CD4-positive, CD25-positive, alpha-beta regulatory T cell (primary cell): ENCODE data around the gene PCDH12. TPM values are rescaled to one million over a fixed set of nuclear protein-coding genes. Genes with fewer than 3 reads are reported as not detected.
"Not testable (repeated sequence)": the region's sequence is repeated elsewhere in the genome, so short reads cannot be mapped to it uniquely, and the experiment has no call there.

Source experiments
- ATAC-seq, 2 donors: fragments of 150-1000 bp; cut with Tn5 transposase; one replicate each; pipeline ENCODE4 v1.10.0; 2021; ENCODE audit warnings: low read depth in 2 of 2, moderate number of reproducible peaks in 2 of 2, moderate library complexity in 1 of 2
- DNase-seq, 3 donors: peaks; one replicate each; pipeline versions ENCODE4 v3.0.0 to v3.0.0-alpha.2; 2012 to 2022; ENCODE audit warnings: mixed read lengths in 1 of 3
- H3K27ac ChIP-seq: one replicate; pipeline ENCODE4 v1.7.0; 2013; ENCODE audit warnings: mild to moderate bottlenecking, low read length; ENCODE audit not compliant: insufficient read depth, poor library complexity, severe bottlenecking
- H3K27me3 ChIP-seq: one replicate; pipeline ENCODE4 v1.7.0; 2013; ENCODE audit warnings: low read length; ENCODE audit not compliant: control insufficient read depth, insufficient read depth
- H3K36me3 ChIP-seq: one replicate; pipeline ENCODE4 v1.7.0; 2013; ENCODE audit warnings: mild to moderate bottlenecking, low read length, moderate library complexity; ENCODE audit not compliant: control insufficient read depth, insufficient read depth
- H3K4me1 ChIP-seq: 2 replicates; pipeline ENCODE4 v1.7.0; 2013; ENCODE audit warnings: mild to moderate bottlenecking, low read length; ENCODE audit not compliant: insufficient read depth, control insufficient read depth, poor library complexity, severe bottlenecking
- H3K4me3 ChIP-seq: one replicate; pipeline ENCODE4 v1.7.0; 2013; ENCODE audit warnings: low read depth, mild to moderate bottlenecking, low read length, moderate library complexity
- H3K9me3 ChIP-seq, 2 experiments: 1 replicate in 1 of 2; 2 replicates in 1 of 2; pipeline ENCODE4 v1.7.0; 2013; ENCODE audit warnings: low read length in 2 of 2, mild to moderate bottlenecking in 1 of 2, moderate library complexity in 1 of 2; ENCODE audit not compliant: control insufficient read depth in 2 of 2
- H3K27ac Mint-ChIP-seq, 3 donors: one replicate each; pipeline ENCODE4 v1.8.0; 2020 to 2022; ENCODE audit warnings: mild to moderate bottlenecking in 3 of 3, mixed read lengths in 3 of 3, moderate library complexity in 2 of 3
- H3K27me3 Mint-ChIP-seq: one replicate; pipeline ENCODE4 v1.8.0; 2022; ENCODE audit warnings: mild to moderate bottlenecking, mixed read lengths
- H3K36me3 Mint-ChIP-seq: one replicate; pipeline ENCODE4 v1.8.0; 2020; ENCODE audit warnings: mixed read lengths
- H3K4me1 Mint-ChIP-seq, 4 donors: one replicate each; pipeline ENCODE4 v1.8.0; 2020 to 2022; ENCODE audit warnings: mixed read lengths in 4 of 4, mild to moderate bottlenecking in 1 of 4
- H3K4me3 Mint-ChIP-seq, 4 donors: one replicate each; pipeline ENCODE4 v1.8.0; 2020 to 2022; ENCODE audit warnings: mild to moderate bottlenecking in 4 of 4, mixed read lengths in 4 of 4, moderate library complexity in 3 of 4
- H3K9me3 Mint-ChIP-seq, 7 donors: one replicate each; pipeline ENCODE4 v1.8.0; 2020 to 2022; ENCODE audit warnings: mixed read lengths in 7 of 7, mild to moderate bottlenecking in 3 of 7, moderate library complexity in 2 of 7
- polyA plus RNA-seq, 4 donors: library from polyadenylated mRNA; unstranded; fragments of 300-500 nt; fragmentation: Illumina TruSeq; gene quantifications; one replicate each; pipeline ENCODE4 v1.2.3, GENCODE V29; 2021
- total RNA-seq: library from RNA; stranded (reverse); gene quantifications from one replicate; pipeline ENCODE4 v1.2.3, GENCODE V29; 2022

PCDH12 gene
- total and polyA plus RNA-seq, 5 donors from 2014 or later, result 0.12 to 0.33 (median 0.20) TPM; not detected in 1

- H3K27me3 Mint-ChIP-seq, result no peaks in the 10 kb centered on the region
- peaks cover 45% of the 10 kb centered on the region for H3K36me3 Mint-ChIP-seq
- no peaks in the 10 kb centered on the region for H3K27me3 ChIP-seq
- no peak overlapping the region for H3K4me3 Mint-ChIP-seq
- H3K9me3 ChIP-seq, result no peaks in the 10 kb centered on the region
- no peak overlapping the region for H3K4me3 ChIP-seq
- ATAC-seq (no peak), DNase-seq (no peak)
- no peaks in the 10 kb centered on the region for H3K9me3 Mint-ChIP-seq
- no peaks in the 10 kb centered on the region for H3K4me1 ChIP-seq
- H3K27ac Mint-ChIP-seq, result no peak overlapping the region
- peaks cover 90% of the 10 kb centered on the region for H3K36me3 ChIP-seq
- no peak overlapping the region for H3K27ac ChIP-seq
- peaks cover 5 to 18% (median 9%) of the 10 kb centered on the region in 4 donors for H3K4me1 Mint-ChIP-seq
These were observed 24.9 kb downstream of the PCDH12 start for GRCh38 chr5:141933151-141933550.

DNA sequence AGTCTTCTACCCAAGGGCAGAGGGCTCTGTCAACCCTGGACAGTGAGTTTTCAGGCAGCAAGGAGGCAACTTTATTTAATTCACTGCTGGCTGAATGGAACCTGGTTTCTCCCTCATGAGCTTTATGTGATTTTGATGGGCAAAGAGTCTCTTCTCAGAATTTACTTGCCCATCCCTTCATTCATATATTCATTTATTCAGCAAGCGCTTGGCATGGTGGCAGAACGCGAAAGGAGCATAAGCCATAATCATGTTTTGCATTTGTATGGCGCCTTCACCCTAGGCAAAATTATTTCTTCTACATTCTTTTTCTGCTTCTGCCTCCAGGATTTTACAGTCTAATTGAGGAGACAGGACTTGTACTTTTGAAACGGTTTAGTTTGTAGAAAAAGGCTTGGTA, 26.3 kb downstream of the PCDH12 start:
- H3K4me3 Mint-ChIP-seq, result no peak overlapping the region
- DNase-seq (no peak), ATAC-seq (no peak)
- no peak overlapping the region for H3K4me3 ChIP-seq
- H3K9me3 Mint-ChIP-seq, result no peaks in the 10 kb centered on the region
- H3K36me3 Mint-ChIP-seq, result peaks cover 56% of the 10 kb centered on the region
- no peaks in the 10 kb centered on the region for H3K9me3 ChIP-seq
- H3K4me1 ChIP-seq, result no peaks in the 10 kb centered on the region
- H3K4me1 Mint-ChIP-seq, result peaks cover 14 to 27% (median 20%) of the 10 kb centered on the region in 4 donors
- H3K27me3 Mint-ChIP-seq, result no peaks in the 10 kb centered on the region
- H3K27ac ChIP-seq, result no peak overlapping the region
- H3K27me3 ChIP-seq, result no peaks in the 10 kb centered on the region
- H3K36me3 ChIP-seq, result peaks cover 94% of the 10 kb centered on the region
- peak overlapping the region in 1 of 3 donors; percentile 39 for H3K27ac Mint-ChIP-seq

DNA sequence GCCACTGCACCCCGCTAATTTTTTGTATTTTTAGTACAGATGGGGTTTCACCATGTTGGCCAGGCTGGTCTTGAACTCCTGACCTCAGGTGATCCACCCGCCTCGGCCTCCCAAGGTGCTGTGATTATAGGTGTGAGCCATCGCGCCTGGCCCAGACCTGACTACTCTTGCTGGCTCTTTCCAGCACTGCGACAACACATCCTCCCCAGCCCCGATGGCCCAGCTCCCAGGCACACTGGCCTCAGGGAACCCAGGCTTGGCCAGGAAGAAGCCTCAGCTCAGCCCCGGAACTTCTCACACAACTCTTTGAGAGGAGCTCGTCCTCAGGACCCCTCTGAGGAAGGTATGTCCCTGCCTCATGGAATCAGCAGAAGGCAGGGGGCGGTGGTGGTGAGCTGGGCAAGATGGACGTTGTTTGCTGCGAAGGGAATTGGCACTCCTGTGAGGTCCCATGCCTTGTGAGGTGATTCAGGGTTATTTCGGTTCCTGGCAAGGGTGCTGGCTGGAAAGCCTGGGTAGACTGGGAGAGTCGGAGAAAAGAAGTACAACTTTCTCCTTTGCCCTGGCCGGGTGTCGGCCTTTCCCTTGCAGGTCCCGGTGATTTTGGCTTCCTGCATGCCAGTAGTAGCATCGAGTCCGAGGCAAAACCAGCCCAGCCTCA, 28.5 kb downstream of the PCDH12 start:
- H3K27ac Mint-ChIP-seq, result no peak overlapping the region
- no peak overlapping the region for H3K27ac ChIP-seq
- no peaks in the 10 kb centered on the region for H3K27me3 ChIP-seq
- peaks cover 14 to 30% (median 26%) of the 10 kb centered on the region in 4 donors for H3K4me1 Mint-ChIP-seq
- H3K9me3 ChIP-seq, result no peaks in the 10 kb centered on the region
- H3K4me3 Mint-ChIP-seq, result no peak overlapping the region
- peaks cover 2% of the 10 kb centered on the region for H3K4me1 ChIP-seq
- no peaks in the 10 kb centered on the region for H3K9me3 Mint-ChIP-seq
- H3K27me3 Mint-ChIP-seq, result no peaks in the 10 kb centered on the region
- ATAC-seq (no peak), DNase-seq (no peak)
- H3K36me3 ChIP-seq, result peaks cover 86% of the 10 kb centered on the region
- H3K36me3 Mint-ChIP-seq, result peaks cover 56% of the 10 kb centered on the region
- no peak overlapping the region for H3K4me3 ChIP-seq

- peaks cover 14 to 42% (median 34%) of the 10 kb centered on the region in 4 donors for H3K4me1 Mint-ChIP-seq
- ATAC-seq (no peak), DNase-seq (no peak)
- H3K9me3 Mint-ChIP-seq, result no peaks in the 10 kb centered on the region
- peaks cover 59% of the 10 kb centered on the region for H3K36me3 Mint-ChIP-seq
- H3K4me1 ChIP-seq, result peaks cover 14% of the 10 kb centered on the region
- no peak overlapping the region for H3K4me3 ChIP-seq
- peak overlapping the region in 2 of 3 donors; percentile 38 to 71 for H3K27ac Mint-ChIP-seq
- H3K36me3 ChIP-seq, result peaks cover 72% of the 10 kb centered on the region
- H3K27ac ChIP-seq, result no peak overlapping the region
- H3K9me3 ChIP-seq, result no peaks in the 10 kb centered on the region
- H3K27me3 Mint-ChIP-seq, result no peaks in the 10 kb centered on the region
- H3K27me3 ChIP-seq, result no peaks in the 10 kb centered on the region
- peak overlapping the region in 2 of 4 donors; percentile 6 to 11 for H3K4me3 Mint-ChIP-seq
These were observed 30.0 kb downstream of the PCDH12 start for GRCh38 chr5:141928051-141928450.

DNA sequence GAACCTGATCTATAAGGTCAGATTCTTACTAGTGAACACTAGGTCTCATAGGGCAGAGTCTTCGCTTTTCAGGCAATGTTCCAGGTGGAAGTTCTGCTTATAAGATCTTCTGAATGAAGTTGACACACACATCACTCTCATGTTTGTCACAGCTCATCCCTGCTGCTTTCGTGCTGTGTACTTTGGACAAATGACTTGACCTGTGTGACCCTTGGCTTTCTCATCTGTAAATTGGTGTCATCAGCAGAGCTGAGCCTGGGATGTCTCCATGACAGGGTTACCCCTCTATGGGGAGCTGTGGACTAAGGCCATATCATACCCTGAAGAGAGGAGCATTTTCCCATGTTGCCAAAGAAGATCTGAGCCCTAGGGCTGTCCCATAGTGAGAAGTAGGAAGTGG, 31.6 kb downstream of the PCDH12 start:
- H3K9me3 Mint-ChIP-seq, result no peaks in the 10 kb centered on the region
- peaks cover 59% of the 10 kb centered on the region for H3K36me3 ChIP-seq

DNA sequence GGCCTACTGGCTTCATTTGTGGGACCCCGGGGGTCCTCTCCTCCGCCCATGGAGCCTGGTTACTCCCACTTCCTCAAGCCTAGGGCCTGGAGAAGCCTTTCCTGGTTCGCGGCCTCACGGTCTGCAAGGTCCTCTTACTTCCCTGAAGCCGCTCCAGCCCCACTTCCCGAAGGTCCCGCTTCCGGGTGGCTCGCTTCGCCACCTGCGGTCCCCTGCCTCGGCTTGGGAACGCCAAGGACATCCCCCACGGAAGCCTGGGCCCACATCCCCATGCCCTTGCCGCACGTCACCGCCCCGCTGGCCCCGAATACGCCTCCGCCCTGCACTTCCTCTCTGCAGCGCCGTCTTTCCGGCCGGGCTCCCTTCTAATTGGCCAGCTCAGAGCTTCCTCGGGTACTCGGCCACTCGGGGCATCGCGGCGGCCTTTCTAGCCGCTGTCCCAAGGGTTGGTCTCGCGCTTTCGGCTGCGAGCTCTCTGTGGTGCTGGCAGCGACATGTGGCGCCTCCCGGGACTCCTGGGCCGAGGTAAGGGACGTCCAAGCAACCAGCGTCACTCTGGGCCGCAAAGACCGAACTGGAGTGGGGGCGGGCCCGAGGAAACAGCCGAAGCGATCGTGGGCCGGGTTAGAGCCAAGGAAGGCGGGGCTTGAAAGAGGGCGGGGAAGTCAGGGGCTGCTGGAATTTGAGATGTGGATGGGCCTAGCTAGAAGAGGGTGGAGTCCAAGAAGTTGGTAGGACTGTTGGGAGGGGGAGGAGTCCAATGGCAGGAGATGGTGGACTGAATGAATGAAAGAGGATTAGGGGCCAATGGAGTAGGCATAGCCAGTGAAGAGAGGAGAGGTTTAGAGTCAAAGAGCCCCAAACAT, 34.3 kb downstream of the PCDH12 start, which contains the start of gene DELE1:
TSS of gene DELE1 (plus strand) at position 424 of the 866 bp plus-strand sequence. CDS start at position 495, 71 bp downstream.
- Histone ChIP-seq H3K27ac (peak within 1 kb of the TSS; percentile 99), H3K4me1 (peaks cover 16% of the 10 kb centered on the region), H3K9me3 (no peaks in the 10 kb centered on the region), H3K27me3 (no peaks in the 10 kb centered on the region), H3K4me3 (peak within 1 kb of the TSS; percentile 85), H3K36me3 (peaks cover 34% of the 10 kb centered on the region)
- Mint-ChIP-seq H3K9me3 (no peaks in the 10 kb centered on the region), H3K4me1 (peaks cover 14 to 46% (median 30%) of the 10 kb centered on the region in 4 donors), H3K36me3 (peaks cover 34% of the 10 kb centered on the region), H3K27ac (peak within 1 kb of the TSS; percentile 92 to 99 (median 95)), H3K27me3 (no peaks in the 10 kb centered on the region), H3K4me3 (peak within 1 kb of the TSS; percentile 86 to 96 (median 93))
- DNase-seq (peak; percentile 85 to 95 (median 91)), ATAC-seq (peak; percentile 96 to 97)

More for the DNA sequence above, 31.6 kb downstream of the PCDH12 start:
- H3K9me3 ChIP-seq, result no peaks in the 10 kb centered on the region
- peaks cover 16% of the 10 kb centered on the region for H3K4me1 ChIP-seq
- peaks cover 14 to 47% (median 34%) of the 10 kb centered on the region in 4 donors for H3K4me1 Mint-ChIP-seq
- peaks cover 46% of the 10 kb centered on the region for H3K36me3 Mint-ChIP-seq
- no peak for ATAC-seq
- H3K27ac ChIP-seq, result no peak overlapping the region
- H3K27me3 ChIP-seq, result no peaks in the 10 kb centered on the region
- DNase-seq, result no peak
- H3K27me3 Mint-ChIP-seq, result no peaks in the 10 kb centered on the region
- peak overlapping the region in 1 of 3 donors; percentile 56 for H3K27ac Mint-ChIP-seq
- H3K4me3 ChIP-seq, result no peak overlapping the region
- H3K4me3 Mint-ChIP-seq, result peak overlapping the region in 2 of 4 donors; percentile 22 to 69

DNA sequence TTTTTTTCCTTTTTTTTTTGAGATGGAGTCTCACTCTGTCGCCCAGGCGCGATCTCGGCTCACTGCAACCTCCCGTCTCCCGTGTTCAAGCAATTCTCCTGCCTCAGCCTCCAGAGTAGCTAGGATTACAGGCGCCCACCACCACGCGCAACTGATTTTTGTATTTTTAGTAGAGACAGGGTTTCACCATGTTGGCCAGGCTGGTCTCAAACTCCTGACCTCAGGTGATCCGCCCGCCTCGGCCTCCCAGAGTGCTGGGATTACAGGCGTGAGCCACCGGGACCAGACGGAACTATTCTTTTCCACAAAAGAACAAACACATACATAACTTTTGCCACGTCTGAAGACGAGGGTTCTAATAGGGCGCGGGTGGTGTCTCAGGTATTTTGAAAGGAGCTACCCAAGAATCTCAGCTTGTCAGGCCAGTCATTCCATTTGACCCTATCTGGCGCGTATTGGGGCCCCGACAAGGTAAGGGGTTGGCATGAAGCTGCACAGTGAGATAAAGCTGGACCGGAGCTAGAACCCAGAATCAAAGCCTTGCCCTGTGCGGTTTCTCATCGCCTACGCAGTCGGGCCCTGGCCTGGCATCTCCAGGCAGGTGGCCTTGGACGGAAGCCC, 35.1 kb downstream of the PCDH12 start:
- H3K4me3 Mint-ChIP-seq, result peak overlapping the region; percentile 86 to 96 (median 93)
- ATAC-seq, H3K27me3 Mint-ChIP-seq, H3K9me3 Mint-ChIP-seq, H3K9me3 ChIP-seq, H3K27me3 ChIP-seq, DNase-seq: not testable (repeated sequence)
- peak overlapping the region; percentile 92 to 99 (median 95) for H3K27ac Mint-ChIP-seq
- H3K4me1 Mint-ChIP-seq, result peaks cover 14 to 44% (median 25%) of the 10 kb centered on the region in 4 donors
- H3K36me3 Mint-ChIP-seq, result peaks cover 28% of the 10 kb centered on the region
- peaks cover 16% of the 10 kb centered on the region for H3K4me1 ChIP-seq
- H3K36me3 ChIP-seq, result peaks cover 26% of the 10 kb centered on the region
- H3K27ac ChIP-seq, result peak overlapping the region; percentile 99
- peak overlapping the region; percentile 85 for H3K4me3 ChIP-seq
